Progenitor cell of endocrine pancreas (in vitro differentiated cells): ENCODE data around the gene CDYL. TPM values are rescaled to one million over a fixed set of nuclear protein-coding genes. Genes with fewer than 3 reads are reported as not detected.

Experiments
- DNase-seq: peaks from one replicate; pipeline ENCODE4 v3.0.0; 2021; ENCODE audit warnings: low spot score; ENCODE audit not compliant: unreplicated experiment
- H3K27ac Mint-ChIP-seq: 2 replicates; pipeline ENCODE4 v1.8.0; 2021; ENCODE audit warnings: mild to moderate bottlenecking, moderate library complexity, mixed read lengths
- H3K27me3 Mint-ChIP-seq: 2 replicates; pipeline ENCODE4 v1.8.0; 2021; ENCODE audit warnings: mixed read lengths
- H3K36me3 Mint-ChIP-seq: 2 replicates; pipeline ENCODE4 v1.8.0; 2022; ENCODE audit warnings: mixed read lengths; ENCODE audit not compliant: insufficient read depth
- H3K4me1 Mint-ChIP-seq: 2 replicates; pipeline ENCODE4 v1.8.0; 2021; ENCODE audit warnings: low read depth, mixed read lengths
- H3K4me3 Mint-ChIP-seq: 2 replicates; pipeline ENCODE4 v1.8.0; 2021; ENCODE audit warnings: low read depth, mild to moderate bottlenecking, moderate library complexity, mixed read lengths
- H3K9me3 Mint-ChIP-seq: 2 replicates; pipeline ENCODE4 v1.8.0; 2021; ENCODE audit warnings: low read depth, mixed read lengths
- CTCF ChIP-seq: fragments of 200-600 bp; sonication (generic); IDR thresholded peaks from one replicate; pipeline ENCODE4 v1.5.0; 2021; ENCODE audit warnings: antibody characterized with exemption, mild to moderate bottlenecking; ENCODE audit not compliant: unreplicated experiment
- total RNA-seq: library from RNA; stranded (reverse); gene quantifications from 2 replicates; pipeline ENCODE4 v1.2.1, GENCODE V29; 2021

CDYL gene
- total RNA-seq, 1 donor from 2014 or later: 78.3 TPM

DNA sequence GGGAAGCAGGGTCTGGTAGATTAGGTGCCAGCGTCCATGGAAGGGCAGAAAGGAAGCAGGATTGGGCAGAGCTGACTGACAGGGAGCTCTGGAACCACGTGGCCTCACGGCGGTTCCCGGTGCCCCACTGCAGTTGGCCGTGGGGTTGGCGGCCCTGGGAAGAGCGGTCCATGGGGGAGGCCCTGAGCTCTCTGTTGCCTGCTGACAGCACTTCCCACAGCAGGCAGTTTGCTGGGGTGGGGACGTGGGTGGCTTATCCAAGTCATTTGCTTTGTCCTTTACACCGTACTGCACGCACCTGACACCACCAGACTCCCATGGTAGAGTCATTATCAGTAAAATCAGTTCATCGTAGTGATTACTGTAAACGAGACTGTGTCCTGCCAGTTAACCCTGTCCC lies 171.5 kb downstream of the CDYL start:
- H3K36me3 Mint-ChIP-seq: peaks cover 29% of the 10 kb centered on the region
- H3K4me1 Mint-ChIP-seq: peaks cover 10% of the 10 kb centered on the region
- no peak for DNase-seq
- no peak overlapping the region for H3K4me3 Mint-ChIP-seq
- no peak for TF ChIP-seq CTCF
- H3K27ac Mint-ChIP-seq: no peak overlapping the region
- H3K27me3 Mint-ChIP-seq: no peaks in the 10 kb centered on the region
- no peaks in the 10 kb centered on the region for H3K9me3 Mint-ChIP-seq

- Mint-ChIP-seq H3K4me1 (peaks cover 7% of the 10 kb centered on the region), H3K9me3 (no peaks in the 10 kb centered on the region), H3K27me3 (no peaks in the 10 kb centered on the region), H3K36me3 (peaks cover 36% of the 10 kb centered on the region), H3K4me3 (no peak overlapping the region), H3K27ac (no peak overlapping the region)
- no peak for DNase-seq
- TF ChIP-seq CTCF: no peak
Measured at GRCh38 chr6:4948781-4949450, 172.7 kb downstream of the CDYL start.

DNA sequence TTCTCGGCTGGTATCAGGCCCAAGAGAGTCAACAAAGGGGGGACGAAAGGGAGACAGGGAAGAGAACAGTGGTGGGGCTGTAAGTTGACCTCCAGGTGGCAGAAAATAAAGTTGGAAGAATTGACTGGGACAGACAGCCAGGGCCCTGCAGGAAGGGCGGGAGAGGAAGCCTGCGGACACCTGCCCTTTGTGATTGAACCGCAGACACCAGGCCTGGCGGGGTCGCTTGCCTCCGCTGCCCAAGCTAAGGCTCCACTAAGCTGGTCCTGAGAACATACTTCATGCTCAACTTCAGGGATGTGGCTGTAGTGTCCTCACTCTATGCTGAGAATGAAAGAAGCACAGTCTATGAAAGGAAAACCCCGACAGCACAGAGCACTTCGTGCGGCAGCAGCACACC lies 173.9 kb downstream of the CDYL start:
- Mint-ChIP-seq H3K27me3 (no peaks in the 10 kb centered on the region), H3K9me3 (no peaks in the 10 kb centered on the region), H3K27ac (no peak overlapping the region), H3K4me3 (no peak overlapping the region), H3K4me1 (peaks cover 7% of the 10 kb centered on the region), H3K36me3 (peaks cover 36% of the 10 kb centered on the region)
- no peak for TF ChIP-seq CTCF
- DNase-seq: no peak

DNA sequence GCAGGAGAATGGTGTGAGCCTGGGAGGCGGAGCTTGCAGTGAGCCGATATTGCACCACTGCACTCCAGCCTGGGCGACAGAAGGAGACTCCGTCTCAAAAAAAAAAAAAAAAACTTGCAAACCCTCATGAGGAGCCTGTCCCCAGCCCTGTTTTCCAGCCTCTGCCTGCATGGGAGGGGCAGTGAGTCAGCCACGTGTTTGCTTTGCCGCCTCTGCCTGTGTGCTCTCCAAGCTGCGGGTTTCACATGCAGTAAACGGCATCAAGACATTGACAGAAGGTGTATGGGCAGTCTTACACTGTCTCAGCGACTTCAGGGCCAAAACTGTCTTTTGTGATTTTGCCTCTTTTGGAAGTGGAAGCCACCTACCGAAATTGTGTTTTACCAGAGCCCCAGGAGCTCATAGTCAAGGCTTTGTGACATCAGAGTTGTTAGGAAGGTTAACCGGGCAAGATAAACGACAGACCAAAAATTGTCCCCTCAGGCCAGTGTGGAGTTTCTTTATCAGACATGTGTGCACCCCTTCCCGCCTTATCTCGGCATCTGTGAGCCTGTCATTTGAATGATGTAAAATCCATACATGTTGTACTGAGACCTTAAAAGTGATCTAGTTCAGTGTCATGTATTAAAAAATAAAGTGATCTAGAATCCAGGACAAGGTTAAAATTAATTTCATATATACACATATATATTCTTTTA lies 174.8 kb downstream of the CDYL start:
- Mint-ChIP-seq H3K27ac (no peak overlapping the region), H3K4me1 (peaks cover 7% of the 10 kb centered on the region), H3K27me3 (no peaks in the 10 kb centered on the region), H3K9me3 (no peaks in the 10 kb centered on the region), H3K36me3 (peaks cover 36% of the 10 kb centered on the region), H3K4me3 (no peak overlapping the region)
- no peak for TF ChIP-seq CTCF
- DNase-seq: no peak

DNA sequence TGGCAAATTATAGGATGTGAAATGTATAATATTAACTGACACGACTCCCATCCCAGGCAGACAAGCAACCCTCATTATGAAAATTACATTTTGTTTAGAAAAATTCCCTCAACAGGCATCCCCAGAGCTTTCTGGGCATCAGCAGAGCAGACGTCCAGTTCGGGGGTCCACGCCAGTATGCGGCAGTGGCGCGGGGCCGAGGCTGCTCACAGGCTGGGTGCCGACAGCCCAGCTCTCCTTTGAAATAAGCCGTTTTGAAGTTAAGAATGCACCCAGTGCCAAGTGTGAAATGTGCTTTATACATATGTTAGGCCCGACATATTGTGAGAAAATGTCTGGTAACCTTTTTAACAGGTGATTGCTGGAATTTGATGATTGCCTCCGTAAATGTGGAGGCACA lies 177.2 kb downstream of the CDYL start:
- TF ChIP-seq CTCF: no peak
- H3K27me3 Mint-ChIP-seq: no peaks in the 10 kb centered on the region
- H3K36me3 Mint-ChIP-seq: peaks cover 38% of the 10 kb centered on the region
- no peaks in the 10 kb centered on the region for H3K9me3 Mint-ChIP-seq
- H3K4me1 Mint-ChIP-seq: peaks cover 7% of the 10 kb centered on the region
- H3K4me3 Mint-ChIP-seq: no peak overlapping the region
- no peak overlapping the region for H3K27ac Mint-ChIP-seq
- DNase-seq: no peak
